HG03108 (cell line): Measurements from ENCODE around the gene POGZ.

Experiments
- ATAC-seq: cut with Tn5 transposase; IDR thresholded peaks from one replicate; pipeline ENCODE4 v1.9.1; 2021; ENCODE audit warnings: moderate library complexity; ENCODE audit not compliant: unreplicated experiment

POGZ gene, protein sequence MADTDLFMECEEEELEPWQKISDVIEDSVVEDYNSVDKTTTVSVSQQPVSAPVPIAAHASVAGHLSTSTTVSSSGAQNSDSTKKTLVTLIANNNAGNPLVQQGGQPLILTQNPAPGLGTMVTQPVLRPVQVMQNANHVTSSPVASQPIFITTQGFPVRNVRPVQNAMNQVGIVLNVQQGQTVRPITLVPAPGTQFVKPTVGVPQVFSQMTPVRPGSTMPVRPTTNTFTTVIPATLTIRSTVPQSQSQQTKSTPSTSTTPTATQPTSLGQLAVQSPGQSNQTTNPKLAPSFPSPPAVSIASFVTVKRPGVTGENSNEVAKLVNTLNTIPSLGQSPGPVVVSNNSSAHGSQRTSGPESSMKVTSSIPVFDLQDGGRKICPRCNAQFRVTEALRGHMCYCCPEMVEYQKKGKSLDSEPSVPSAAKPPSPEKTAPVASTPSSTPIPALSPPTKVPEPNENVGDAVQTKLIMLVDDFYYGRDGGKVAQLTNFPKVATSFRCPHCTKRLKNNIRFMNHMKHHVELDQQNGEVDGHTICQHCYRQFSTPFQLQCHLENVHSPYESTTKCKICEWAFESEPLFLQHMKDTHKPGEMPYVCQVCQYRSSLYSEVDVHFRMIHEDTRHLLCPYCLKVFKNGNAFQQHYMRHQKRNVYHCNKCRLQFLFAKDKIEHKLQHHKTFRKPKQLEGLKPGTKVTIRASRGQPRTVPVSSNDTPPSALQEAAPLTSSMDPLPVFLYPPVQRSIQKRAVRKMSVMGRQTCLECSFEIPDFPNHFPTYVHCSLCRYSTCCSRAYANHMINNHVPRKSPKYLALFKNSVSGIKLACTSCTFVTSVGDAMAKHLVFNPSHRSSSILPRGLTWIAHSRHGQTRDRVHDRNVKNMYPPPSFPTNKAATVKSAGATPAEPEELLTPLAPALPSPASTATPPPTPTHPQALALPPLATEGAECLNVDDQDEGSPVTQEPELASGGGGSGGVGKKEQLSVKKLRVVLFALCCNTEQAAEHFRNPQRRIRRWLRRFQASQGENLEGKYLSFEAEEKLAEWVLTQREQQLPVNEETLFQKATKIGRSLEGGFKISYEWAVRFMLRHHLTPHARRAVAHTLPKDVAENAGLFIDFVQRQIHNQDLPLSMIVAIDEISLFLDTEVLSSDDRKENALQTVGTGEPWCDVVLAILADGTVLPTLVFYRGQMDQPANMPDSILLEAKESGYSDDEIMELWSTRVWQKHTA (N-terminal part only)

DNA sequence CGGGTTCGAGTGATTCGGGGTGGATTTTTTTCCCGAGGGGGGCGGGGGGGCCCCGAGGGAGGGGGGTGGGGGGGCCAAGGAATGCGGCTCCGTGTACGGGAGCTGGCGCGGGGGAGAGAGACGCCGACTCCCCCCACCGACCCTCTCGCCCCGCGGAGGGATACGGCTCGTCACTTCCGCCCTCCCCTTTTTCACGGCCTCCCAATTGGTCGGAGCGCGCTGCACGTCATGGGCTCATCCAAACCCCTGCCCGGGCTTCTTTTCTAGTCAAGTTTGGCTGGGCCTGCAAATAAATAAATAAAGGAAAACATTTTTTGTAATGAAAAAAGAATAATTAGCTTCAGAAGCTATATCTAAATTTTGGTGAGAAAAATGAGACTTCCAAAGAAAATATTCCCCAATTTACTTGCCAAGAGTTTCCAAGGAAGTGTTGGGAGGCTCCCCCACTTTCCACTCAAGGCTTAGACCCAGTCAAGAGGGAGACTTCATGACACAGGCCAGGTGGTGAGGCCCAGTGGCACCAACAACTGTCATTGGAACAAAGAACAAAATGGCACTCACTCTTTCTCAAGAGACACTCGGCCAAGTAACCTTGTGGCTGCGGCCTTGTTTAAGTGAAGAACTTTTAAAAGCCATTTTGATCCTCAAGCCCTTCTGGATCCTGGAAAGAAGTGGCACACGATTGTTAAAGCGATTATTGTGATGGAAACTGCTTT is at the start of gene POGZ:
Gene POGZ, minus strand, starts transcription at position 164 of the 716 bp plus-strand sequence. CDS start 17,290 bp downstream, outside the sequence.
- peak; percentile 61 for ATAC-seq

GRCh38 chr1:151508833-151509232 is 49.5 kb upstream of the POGZ start:
- no peak for ATAC-seq

DNA sequence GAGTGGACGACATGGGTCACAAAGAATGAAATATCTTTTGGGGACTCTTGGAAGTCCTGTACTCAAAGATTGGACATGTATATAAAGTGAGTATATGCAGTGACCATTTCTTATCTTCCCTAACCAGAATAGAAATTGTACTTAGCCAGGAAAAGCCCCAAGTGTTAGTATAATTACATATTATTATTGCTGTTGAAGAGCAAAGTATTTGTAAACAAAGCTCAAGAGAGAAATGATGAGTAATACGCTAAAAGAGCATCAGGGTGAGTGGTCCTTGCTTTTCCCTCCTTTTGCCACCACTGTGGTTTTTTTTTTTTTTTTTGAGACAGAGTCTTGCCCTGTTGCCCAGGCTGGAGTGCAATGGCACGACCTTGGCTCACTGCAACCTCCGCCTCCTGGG is 45.5 kb upstream of the POGZ start:
- ATAC-seq = no peak

DNA sequence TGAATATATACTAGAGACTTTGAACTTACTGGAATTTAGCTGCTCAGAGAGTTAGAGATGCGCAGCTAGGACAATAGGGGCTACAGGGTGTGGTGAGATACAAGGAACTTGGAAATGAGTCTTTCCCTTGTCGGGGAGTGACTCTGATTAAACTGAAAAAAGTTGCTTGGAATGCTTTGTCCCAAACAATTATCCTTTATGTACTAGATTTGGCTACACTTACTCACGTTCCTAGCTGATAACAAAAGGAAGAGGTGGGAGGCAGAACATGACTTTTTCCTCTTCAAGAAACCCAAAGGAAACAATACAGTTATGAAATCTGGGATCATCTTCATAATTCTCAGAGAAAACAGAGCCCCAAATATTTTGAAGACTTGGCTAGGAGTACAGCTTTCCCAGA is 45.0 kb upstream of the POGZ start:
- no peak for ATAC-seq

DNA sequence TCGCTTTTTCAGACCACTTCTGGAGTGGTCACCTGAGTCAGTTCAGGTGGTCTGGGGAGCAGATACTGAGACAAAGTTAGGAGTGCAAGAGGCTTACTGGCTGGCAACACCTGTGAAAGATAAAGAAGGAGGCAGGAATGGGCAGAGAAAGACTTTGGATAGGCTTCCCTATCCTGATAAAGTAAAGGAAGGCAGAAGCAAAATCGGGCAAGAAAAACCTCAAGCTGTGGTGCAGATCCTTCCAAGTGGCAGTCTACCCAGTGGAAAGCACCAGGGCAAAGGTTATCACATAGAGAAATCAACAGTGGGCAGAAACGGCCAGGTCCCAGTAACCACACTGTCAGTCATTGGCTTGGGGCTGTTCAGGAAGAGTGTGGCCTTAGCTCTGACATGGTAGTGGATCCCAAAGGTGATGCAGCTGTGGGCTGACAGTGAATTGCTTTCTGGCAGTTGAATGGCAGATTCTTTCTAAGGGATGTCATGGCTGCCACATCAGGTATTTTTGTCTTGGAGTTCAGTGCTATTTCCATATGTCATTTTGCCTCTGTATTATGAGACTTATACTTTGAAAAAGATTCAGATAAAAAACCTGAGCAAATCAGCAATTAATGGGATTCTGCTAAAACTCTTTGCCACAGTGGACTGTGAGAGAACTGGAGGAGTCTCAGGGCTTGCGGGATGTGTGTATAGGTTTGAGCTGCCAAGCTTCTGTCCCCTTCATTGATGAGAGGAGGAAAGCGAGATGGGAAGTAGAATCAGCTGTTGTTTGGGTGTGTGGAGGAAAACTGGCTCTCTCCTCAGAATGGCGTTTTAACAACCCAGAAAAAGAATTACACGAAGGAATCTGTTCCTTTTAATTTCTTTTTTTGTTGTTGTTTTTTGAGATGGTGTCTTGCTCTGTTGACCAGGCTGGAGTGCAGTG is 43.8 kb upstream of the POGZ start:
- ATAC-seq = no peak

DNA sequence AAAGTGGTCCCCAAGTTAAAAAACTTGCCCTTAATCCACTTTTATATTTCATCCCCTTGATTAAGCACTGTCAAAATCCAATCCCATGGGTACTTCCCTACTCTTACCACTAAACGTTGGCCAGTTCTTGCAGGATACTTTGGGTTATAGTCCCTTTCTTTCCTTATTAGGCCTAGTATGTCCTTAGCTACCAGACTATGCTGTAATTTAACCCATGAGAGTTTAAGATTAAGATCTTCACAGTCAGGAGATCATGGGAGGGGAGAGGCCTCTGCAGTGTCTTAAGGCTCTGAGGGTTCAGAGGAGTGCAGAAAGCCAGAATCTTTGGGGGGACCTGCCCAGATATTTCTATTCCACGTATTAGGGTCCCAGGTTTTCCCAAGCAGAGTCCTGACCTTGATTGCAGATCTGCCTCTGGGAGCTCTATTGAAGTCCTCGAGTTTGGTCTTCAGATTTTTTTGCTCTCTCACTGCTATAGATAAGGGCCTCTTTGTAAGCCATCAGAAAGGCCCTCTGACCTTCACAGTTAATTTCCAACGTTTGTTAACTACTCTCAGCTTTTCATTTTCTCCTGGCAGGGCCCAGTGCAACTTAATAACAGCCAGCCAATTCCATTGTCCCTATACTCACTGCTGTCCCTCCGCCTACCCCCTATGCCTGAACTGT is 42.9 kb upstream of the POGZ start:
- ATAC-seq = no peak

DNA sequence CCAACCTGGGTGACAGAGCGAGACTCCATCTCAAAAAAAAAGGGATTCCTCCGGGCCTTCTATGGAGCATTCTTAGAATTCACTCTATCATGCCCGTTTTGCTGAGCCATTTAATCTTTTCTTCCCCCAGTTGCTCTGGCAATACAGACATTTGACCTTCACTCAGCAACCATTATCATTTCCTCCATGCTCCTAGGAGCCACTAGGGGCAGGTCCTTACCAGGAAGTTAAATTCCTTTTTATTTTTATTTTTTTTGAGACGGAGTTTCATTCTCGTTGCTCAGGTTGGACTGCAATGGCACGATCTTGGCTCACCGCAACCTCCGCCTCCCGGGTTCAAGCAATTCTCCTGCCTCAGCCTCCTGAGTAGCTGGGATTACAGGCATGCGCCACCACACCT is 42.2 kb upstream of the POGZ start:
- ATAC-seq = no peak

- ATAC-seq = no peak
Observed at GRCh38 chr1:151499930-151500329, 40.6 kb upstream of the POGZ start.

DNA sequence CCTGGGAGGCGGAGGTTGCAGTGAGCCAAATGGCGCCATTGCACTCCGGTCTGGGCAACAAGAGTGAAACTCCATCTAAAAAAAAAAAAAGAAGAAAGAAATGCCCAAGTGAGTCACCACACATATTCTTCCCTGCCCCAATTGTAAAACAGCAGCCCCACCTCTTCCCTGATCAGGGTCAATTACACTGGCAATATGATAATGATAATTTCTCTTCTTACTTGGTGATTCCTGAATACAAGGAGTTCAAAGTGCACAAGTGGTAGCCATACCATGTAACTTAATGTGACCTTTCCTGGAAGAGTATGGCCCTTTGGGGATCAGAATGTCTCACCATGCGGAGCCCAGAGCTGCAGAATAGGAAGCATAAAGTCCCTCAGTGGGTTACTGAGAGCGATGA is 40.1 kb upstream of the POGZ start:
- no peak for ATAC-seq

- no peak for ATAC-seq
Observed at GRCh38 chr1:151495316-151495715, 36.0 kb upstream of the POGZ start.

DNA sequence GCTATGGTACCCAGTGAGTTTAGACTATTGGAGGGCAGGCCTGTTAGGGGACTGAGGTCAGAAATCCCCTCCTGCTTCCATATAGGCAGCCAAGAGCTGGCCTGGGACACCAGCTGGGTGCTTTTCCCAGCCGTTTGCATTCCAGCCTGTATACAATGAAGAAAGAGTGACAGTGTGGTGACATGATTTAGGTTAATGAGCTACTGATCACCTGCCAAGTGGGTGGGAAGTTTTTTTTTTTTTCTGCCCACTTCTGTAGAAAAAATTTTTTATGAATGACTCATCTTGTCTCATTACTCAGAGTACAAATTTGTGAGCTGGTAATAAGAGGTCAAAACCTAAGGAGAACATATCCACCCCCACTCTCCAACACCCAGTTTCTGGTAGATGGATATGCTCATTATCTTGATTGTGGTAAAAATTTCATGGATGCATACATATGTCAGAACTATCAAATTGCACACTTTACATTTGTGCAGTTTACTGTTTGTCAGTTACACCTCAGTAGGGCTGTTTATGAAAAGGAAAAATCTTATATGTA is 35.5 kb upstream of the POGZ start:
- no peak for ATAC-seq

DNA sequence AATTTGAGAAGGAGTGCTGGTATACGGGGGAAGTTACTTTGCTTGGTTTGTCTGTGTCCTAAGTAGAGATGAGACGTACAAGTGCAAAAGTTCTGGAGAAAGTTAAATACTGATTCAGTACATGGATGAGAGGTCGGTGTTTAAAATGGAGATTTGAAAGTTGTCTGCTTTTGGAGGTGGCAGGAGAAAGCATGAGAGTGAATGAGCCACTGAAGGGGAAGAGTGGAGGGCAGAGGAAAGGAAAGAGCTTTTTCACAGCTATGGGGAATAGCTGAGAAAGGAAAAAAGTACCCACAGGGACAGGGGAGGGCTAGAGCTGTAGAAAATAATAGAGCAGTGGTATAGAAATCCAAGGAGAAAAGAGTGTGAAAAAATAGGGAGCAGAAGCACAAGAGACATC is 33.7 kb upstream of the POGZ start:
- no peak for ATAC-seq

GRCh38 chr1:151492120-151492519 is 32.8 kb upstream of the POGZ start:
- ATAC-seq = no peak

- ATAC-seq = no peak
Observed at GRCh38 chr1:151491641-151492040, 32.3 kb upstream of the POGZ start.

DNA sequence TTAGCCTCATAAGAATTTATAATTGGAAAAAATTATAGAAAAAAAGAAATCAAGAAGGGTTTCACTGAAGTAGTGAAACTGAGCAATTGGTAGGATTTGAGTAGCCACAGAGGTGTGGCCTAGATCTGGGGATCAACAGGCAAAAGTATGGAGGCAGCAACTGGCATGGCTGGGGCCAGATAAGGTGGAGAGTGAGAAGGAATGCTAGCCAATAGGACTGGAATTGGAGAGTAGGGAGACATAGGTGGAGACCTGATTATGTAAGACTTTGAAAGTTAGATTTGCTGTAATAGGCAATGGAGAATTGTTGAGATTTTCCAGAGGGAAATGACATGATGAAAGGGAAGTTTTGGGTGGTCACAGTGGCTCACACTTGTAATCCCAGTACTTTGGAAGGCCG is 27.3 kb upstream of the POGZ start:
- ATAC-seq = no peak

DNA sequence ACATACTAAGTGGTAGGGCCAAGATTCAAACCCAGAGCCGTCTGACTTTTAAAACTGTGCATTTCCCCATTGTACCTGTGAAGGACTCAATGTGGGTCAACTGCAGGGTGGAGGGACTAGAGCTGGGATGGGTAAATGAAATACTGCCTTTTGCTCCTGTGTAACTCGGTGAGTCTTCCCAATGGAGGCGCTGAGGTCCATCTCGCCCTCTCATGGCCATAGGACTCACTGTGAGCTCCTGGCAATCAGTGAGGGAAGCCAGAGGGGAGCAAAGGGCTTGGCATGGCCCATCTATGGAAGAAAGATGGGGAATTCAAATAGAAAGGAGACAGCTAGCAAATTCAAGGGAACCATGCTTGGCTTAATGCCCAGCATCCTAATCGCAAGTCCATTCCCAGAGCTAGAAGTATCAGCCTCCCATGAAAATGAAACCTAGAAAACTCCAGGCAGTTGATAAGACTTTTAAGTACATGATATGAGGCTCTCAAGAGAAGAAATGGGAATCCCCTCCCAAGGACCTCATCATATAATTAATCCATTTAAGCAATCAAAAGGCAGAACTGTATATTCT is 26.5 kb upstream of the POGZ start:
- ATAC-seq = no peak

DNA sequence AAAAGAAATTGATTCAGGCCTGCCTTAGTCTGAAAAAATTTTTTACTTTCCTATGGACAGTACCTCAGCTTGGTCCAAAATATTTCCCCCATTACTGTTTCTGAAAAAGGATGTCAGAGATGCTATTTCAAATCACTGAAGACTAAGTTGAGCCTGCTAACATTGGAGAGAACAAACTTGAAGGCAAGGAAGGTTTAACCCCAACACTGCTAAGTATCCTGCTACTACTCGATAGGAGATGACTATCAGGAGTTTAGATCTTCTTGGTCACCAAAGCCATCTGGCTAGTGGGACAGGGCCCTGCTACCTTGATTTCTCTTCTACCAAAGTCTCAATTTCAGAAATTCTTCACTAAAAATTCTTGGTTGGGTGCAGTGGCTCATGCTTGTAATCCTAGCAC is 22.7 kb upstream of the POGZ start:
- no peak for ATAC-seq

DNA sequence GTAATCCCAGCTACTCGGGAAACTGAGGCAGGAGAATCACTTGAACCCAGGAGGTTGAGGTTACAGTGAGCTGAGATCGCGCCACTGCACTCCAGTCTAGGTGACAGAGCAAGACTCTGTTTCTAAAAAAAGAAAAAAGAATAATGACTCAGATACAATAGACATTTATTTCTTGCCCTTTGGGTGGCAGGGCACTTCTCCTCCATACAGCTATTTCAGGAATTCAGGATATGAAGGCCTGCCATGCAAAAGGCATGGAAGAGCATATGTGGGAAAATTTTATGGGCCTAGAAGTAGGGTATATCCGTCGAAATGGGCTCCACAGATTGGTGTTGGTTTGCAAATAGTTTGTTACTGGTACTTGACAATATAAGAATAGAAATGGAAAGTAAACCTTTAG is 20.2 kb upstream of the POGZ start:
- ATAC-seq = no peak

GRCh38 chr1:151478923-151479322 is 19.6 kb upstream of the POGZ start:
- ATAC-seq = no peak
